GM12891 (cell line): ENCODE results near the gene SLC26A11.

Experiments
- DNase-seq: peaks from one replicate; pipeline ENCODE4 v3.0.0; 2011; ENCODE audit warnings: low spot score; ENCODE audit not compliant: insufficient read length
- FAIRE-seq: peaks from 2 replicates; lab custom pipeline; 2011; peaks lifted over from hg19 to GRCh38; lab: Jason Lieb, UNC
- PAX5 ChIP-seq: IDR thresholded peaks from 2 replicates; pipeline ENCODE4 v1.6.1; 2011; ENCODE audit warnings: low read length, moderate library complexity, mild to moderate bottlenecking; ENCODE audit not compliant: insufficient read depth, severe bottlenecking
- POLR2A ChIP-seq: IDR thresholded peaks from 2 replicates; pipeline ENCODE4 v1.6.1; 2011; ENCODE audit warnings: low read depth, low read length, control low read depth
- POLR2AphosphoS5 ChIP-seq: IDR thresholded peaks from 2 replicates; pipeline ENCODE4 v1.6.1; 2011; ENCODE audit warnings: low read depth, low read length, control low read depth
- POU2F2 ChIP-seq: IDR thresholded peaks from 2 replicates; pipeline ENCODE4 v1.6.1; 2011; ENCODE audit warnings: low read depth, mild to moderate bottlenecking, control low read depth, low read length, moderate library complexity
- SPI1 ChIP-seq: IDR thresholded peaks from 2 replicates; pipeline ENCODE4 v1.6.1; 2011; ENCODE audit warnings: low read depth, low read length, control low read depth
- TAF1 ChIP-seq: IDR thresholded peaks from 2 replicates; pipeline ENCODE4 v1.6.1; 2011; ENCODE audit warnings: low read depth, low read length, control low read depth

SLC26A11 gene

GRCh38 chr17:80205811-80206210, 14.4 kb upstream of the SLC26A11 start:
- TF ChIP-seq POU2F2: no peak
- no peak for TF ChIP-seq PAX5
- TF ChIP-seq POLR2AphosphoS5: no peak
- TF ChIP-seq SPI1: no peak
- no peak for TF ChIP-seq TAF1
- TF ChIP-seq POLR2A: no peak
- FAIRE-seq: no peak
- DNase-seq: no peak

GRCh38 chr17:80208050-80208449, 12.2 kb upstream of the SLC26A11 start:
- no peak for FAIRE-seq
- DNase-seq: no peak
- no peak for TF ChIP-seq PAX5
- no peak for TF ChIP-seq POU2F2
- TF ChIP-seq POLR2A: no peak
- no peak for TF ChIP-seq TAF1
- TF ChIP-seq POLR2AphosphoS5: no peak

GRCh38 chr17:80209765-80210164, 10.5 kb upstream of the SLC26A11 start:
- FAIRE-seq: no peak
- TF ChIP-seq PAX5 (no peak), SPI1 (no peak), POLR2AphosphoS5 (no peak), POU2F2 (no peak), POLR2A (no peak), TAF1 (no peak)
- DNase-seq: no peak

GRCh38 chr17:80210348-80211108, 9.7 kb upstream of the SLC26A11 start:
- DNase-seq: no peak
- FAIRE-seq: no peak
- no peak for TF ChIP-seq TAF1
- TF ChIP-seq SPI1: no peak
- no peak for TF ChIP-seq PAX5
- no peak for TF ChIP-seq POU2F2
- TF ChIP-seq POLR2AphosphoS5: no peak
- no peak for TF ChIP-seq POLR2A

- FAIRE-seq (no peak), DNase-seq (no peak)
- no peak for TF ChIP-seq PAX5
- no peak for TF ChIP-seq POLR2AphosphoS5
These were observed 8.1 kb upstream of the SLC26A11 start for GRCh38 chr17:80212109-80212508.

GRCh38 chr17:80212511-80212910, 7.7 kb upstream of the SLC26A11 start:
- no peak for FAIRE-seq
- TF ChIP-seq PAX5: no peak
- no peak for TF ChIP-seq POU2F2
- TF ChIP-seq POLR2A: no peak
- no peak for TF ChIP-seq SPI1
- no peak for TF ChIP-seq POLR2AphosphoS5
- TF ChIP-seq TAF1: no peak
- no peak for DNase-seq

GRCh38 chr17:80212962-80213642, 7.1 kb upstream of the SLC26A11 start:
- DNase-seq: no peak
- TF ChIP-seq SPI1 (no peak), POLR2AphosphoS5 (no peak), POLR2A (no peak), PAX5 (no peak), TAF1 (no peak), POU2F2 (no peak)

GRCh38 chr17:80213643-80213975, 6.6 kb upstream of the SLC26A11 start:
- DNase-seq (no peak), FAIRE-seq (no peak)
- no peak for TF ChIP-seq POU2F2
- TF ChIP-seq POLR2A: no peak
- no peak for TF ChIP-seq SPI1
- no peak for TF ChIP-seq TAF1
- no peak for TF ChIP-seq PAX5

More at GRCh38 chr17:80212962-80213642, 7.1 kb upstream of the SLC26A11 start:
- no peak for FAIRE-seq

- no peak for FAIRE-seq
- TF ChIP-seq POU2F2: no peak
- no peak for TF ChIP-seq SPI1
- no peak for TF ChIP-seq POLR2A
- TF ChIP-seq POLR2AphosphoS5: no peak
- no peak for TF ChIP-seq PAX5
- TF ChIP-seq TAF1: no peak
These were observed 6.0 kb upstream of the SLC26A11 start for GRCh38 chr17:80214012-80214877.

GRCh38 chr17:80214878-80215210, 5.4 kb upstream of the SLC26A11 start:
- FAIRE-seq (no peak), DNase-seq (no peak)
- TF ChIP-seq TAF1 (no peak), POLR2A (no peak), POLR2AphosphoS5 (no peak)

More at GRCh38 chr17:80214012-80214877, 6.0 kb upstream of the SLC26A11 start:
- DNase-seq: no peak
